ENCODE data around the gene GMPR.
A peak's percentile ranks its signal among the peaks of the same experiment; 100 is the strongest.

Gene GMPR

GRCh38 chr6:16321341-16321710 lies 82.9 kb downstream of the GMPR start:
- no peak for FAIRE-seq

GRCh38 chr6:16321826-16322225 lies 83.4 kb downstream of the GMPR start:
- FAIRE-seq, result no peak
- DNase-seq (ENCODE audit: extremely low spot score, insufficient read length, low read depth), result no peak

More at GRCh38 chr6:16321341-16321710, 82.9 kb downstream of the GMPR start:
- no peak for DNase-seq (ENCODE audit: extremely low spot score, insufficient read length, low read depth)

DNA sequence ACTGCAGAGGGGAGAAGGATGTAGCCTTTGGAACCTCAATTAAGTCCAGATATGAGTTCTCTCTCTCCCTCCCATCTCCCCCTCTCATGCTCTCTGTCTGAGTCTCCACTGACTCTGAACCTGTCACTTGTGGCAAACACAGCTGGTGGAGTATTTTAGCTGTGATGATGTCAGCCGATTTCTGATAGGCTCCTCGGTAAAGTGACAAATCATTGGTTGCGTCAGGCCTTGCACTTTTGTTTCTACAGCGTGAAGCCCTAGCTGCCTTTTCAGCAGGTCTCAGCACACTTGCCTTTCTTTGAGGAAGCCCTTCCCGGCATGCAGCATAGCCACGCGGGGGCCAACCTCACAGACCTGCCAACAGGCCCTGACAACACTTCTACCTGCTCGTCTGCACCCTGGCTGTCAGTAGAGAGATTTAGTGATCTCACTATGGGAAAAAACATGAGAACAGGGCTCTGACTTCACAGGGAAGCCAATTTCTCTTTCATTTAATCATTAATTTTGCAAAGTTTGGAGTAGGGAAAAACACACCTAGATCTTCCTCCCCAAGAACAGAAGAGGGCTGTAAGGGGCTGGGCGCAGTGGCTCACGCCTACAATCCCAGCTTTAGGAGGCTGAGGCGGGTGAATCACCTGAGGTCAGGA lies 84.4 kb downstream of the GMPR start:
- DNase-seq (ENCODE audit: extremely low spot score, insufficient read length, low read depth), result no peak
- FAIRE-seq, result peak; percentile 86

- FAIRE-seq (no peak), DNase-seq (ENCODE audit: extremely low spot score, insufficient read length, low read depth) (no peak)
Measured at GRCh38 chr6:16324184-16324583, 85.8 kb downstream of the GMPR start.

DNA sequence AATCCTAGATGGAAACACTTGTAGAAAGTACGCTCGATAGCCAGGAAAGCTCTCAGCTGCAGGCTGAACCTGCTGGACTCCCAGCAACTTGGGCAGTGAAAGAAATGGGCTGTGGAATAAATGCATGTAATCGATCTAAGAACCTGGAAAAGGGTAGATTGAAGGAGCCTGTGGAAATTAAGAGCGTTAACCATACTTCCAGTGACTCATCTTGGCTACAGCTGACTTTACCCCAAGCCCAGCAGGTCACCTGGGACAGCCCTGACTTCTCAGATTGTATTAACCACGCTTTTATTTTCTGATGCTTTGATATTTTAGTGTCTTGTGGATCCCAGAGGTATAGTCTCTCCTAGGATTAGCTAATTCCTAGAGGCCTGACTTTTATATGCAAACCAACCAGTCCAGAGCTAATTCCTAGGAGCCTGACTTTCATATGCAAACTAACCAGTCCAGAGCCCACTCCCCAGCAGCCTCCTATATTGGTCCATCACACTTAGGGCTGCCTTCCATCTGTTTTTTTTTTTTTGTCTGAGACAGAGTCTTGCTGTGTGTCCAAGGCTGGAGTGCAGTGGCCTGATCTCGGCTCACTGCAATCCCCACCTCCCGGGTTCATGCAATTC lies 86.3 kb downstream of the GMPR start:
- no peak for DNase-seq (ENCODE audit: extremely low spot score, insufficient read length, low read depth)
- no peak for FAIRE-seq

DNA sequence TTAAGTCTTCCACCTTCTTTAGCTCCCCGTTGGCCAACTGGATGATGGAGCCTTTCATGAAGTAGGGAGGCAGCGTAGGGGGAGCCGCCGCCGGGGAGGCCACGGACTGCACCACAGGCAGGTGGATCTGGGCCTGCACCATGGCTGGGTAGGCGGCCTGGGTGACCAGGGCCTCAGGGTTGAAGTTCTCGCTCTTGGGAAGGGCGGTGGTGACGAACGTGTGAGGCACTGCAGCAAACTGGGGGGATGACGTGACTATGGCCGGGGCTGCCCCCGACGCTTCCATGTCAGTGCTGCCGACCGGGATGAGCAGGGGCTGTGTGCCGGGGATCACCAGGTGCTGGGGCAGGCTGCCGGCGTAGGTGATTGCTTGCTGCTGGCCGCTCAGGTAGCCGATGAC lies 88.1 kb downstream of the GMPR start:
- DNase-seq (ENCODE audit: extremely low spot score, insufficient read length, low read depth), result no peak
- FAIRE-seq, result no peak

DNA sequence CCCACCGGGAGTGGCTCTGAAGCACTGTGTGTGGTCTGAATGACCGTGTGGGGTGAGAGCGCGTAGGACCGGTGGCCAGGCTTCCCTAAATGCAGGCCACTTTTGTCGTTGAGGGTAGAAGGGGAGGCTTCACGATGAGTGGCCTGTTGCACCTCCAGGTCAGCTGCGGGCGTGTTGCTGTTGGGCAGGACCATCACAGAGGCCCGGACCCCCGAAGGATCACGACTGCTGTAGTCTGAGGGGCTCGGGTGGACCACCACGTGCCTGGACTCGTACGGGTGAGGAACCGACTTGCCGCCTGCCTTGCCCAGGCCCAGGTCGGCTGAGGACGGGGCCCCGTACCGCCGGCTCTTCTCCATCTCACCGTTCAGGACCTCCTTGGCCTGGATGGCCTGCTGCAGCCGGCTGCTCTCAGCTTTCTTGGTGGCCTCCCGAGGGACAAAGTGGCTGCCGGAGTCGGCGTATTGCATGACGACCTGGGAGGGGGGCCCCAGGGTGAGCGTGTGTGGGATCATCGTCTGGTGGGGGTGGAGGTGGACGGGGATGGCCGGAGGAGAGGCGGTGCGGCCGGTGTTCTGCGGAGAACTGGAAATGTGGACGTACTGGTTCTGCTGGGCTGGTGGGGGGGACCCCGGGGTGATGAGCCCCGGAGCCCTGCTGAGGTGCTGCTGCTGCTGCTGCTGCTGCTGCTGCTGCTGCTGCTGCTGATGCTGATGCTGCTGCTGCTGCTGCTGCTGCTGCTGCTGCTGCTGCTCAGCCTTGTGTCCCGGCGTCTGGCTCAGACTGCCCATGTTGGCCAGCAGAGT lies 88.8 kb downstream of the GMPR start:
- no peak for DNase-seq (ENCODE audit: extremely low spot score, insufficient read length, low read depth)

GRCh38 chr6:16327777-16328325 lies 89.5 kb downstream of the GMPR start:
- DNase-seq (ENCODE audit: extremely low spot score, insufficient read length, low read depth) (no peak), FAIRE-seq (no peak)

More for the DNA sequence above, 88.8 kb downstream of the GMPR start:
- no peak for FAIRE-seq

DNA sequence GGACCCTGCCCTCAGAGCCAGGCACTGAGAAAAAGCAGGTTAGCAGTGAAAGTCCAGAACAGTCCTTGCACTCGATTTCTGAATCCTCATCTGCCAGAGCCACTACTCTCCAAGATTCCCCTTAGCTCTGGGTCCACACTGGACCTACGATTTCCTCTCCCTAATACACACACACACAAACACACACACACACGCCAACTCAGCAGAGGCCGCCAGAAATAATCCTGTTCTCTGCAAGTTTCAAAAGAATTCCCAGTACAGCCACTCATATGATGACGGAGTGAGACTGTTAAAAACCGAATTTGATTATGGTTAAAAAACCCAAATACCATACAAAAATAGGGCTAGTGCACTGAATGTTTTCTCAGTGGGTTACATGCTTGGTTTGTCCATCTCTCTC lies 90.8 kb downstream of the GMPR start:
- FAIRE-seq (no peak), DNase-seq (ENCODE audit: extremely low spot score, insufficient read length, low read depth) (no peak)

DNA sequence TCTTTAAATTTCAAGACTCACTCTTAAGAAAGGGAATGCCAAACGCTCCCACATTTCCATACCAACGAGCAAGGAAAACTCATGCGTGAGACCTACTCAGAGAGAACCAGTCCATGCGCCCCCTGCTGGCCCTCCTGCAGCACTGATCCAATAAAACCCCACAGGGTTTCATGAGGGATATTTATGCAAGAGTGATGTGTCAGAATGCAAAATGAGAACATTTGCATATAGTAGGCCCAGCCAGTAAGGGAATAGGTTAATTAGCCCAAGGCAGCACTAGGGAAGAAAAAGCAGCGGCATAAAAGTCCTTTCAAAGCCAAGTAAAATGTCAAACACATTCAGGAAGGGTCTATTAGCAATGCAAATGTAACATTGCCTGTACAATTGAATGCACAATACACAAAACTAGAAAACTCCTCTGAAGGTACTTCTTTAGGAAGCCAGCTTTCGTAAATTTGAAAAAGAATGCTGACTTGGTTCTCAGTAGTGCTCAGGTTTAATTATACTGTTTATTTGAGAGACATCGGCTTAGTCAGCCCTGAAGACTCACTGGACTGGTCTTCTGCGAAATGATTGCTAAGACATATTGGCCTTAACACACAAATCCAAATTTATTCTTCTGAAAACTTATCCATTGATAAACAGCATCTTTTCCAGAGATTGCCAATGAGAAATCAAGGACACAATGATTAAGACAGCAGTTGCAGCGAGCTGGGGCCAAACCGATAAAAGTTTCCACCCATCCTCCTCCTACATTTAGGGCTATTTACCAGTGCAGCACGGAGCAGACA lies 93.2 kb downstream of the GMPR start:
- FAIRE-seq, result peak; percentile 89
- DNase-seq (ENCODE audit: extremely low spot score, insufficient read length, low read depth), result peak; percentile 43

GRCh38 chr6:16332175-16332542 lies 93.8 kb downstream of the GMPR start:
- FAIRE-seq (peak; percentile 89), DNase-seq (ENCODE audit: extremely low spot score, insufficient read length, low read depth) (peak; percentile 52)

DNA sequence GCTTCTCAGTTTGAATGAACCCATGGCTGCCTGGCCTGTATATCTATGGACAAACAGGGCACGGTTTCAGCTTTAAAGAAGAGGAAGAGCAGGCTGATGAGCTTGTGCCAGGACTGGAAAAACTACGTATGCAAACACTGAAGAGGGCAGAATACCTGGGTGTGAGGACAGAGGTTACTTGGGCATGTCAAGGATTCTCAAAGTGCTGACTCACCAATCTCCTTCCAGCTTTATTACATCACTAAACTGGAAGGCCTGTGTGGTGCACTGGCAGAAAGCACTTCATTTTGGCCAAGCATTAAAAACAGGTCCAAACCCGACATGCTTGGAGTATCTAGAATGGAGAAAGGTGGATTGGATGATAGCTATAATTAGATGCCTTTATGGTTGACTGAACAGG lies 95.2 kb downstream of the GMPR start:
- FAIRE-seq (no peak), DNase-seq (ENCODE audit: extremely low spot score, insufficient read length, low read depth) (no peak)

DNA sequence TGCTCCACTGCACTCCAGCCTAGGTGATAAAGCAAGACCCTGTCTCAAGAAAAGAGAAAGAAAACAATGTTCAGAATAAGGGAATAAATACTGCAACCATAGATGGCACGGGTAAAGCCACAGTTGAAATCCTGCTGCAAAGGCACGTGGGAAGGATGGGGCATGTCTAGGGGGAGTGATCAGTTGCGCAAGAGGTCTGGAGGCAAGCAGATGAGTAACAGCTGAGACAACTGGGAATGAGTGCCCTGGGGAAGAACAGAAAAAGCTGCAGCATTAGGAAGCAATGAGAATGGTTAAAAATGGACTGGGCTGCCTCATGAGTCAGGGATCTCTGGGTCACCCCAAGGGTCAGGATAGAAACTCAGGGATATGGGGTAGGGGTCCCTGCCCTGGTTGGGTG lies 96.3 kb downstream of the GMPR start:
- DNase-seq (ENCODE audit: extremely low spot score, insufficient read length, low read depth), result no peak
- FAIRE-seq, result no peak

- DNase-seq (ENCODE audit: extremely low spot score, insufficient read length, low read depth) (no peak), FAIRE-seq (no peak)
Measured at GRCh38 chr6:16335176-16335575, 96.8 kb downstream of the GMPR start.

DNA sequence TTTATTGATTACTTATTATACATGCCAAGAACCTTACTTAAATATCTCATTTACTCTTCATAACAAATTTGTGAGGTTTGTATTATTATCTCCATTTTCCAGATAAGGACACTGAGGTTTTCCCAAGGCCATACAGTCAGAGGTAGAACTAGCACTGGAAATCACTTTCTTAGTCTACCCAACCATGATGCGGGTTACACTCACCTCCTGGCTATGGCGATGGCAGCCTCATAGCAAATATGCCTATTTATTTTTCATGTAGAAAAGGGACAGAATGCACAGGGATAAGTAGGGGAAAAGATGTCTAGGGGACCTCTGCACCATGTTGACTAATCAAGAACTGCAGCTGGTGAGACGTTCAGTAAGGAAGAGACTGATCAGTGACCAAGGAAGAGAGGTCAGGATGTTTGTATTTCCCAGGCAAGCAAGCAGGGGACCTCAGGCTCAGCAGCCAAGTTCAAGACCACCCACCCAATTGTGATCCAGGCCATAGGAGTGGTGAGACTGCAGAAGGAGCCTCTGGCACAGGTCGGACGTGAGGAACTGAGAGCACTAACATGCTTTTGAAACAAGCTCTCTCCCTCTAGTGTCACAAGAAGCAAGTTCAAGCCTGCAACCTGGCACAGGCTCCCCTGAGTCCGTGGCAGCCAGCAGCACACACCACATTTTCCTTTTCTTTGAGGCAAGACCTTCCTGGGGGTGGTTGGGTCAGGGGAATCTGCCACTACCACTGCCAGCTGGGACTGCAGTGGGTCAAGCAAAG lies 97.8 kb downstream of the GMPR start:
- no peak for FAIRE-seq
- no peak for DNase-seq (ENCODE audit: extremely low spot score, insufficient read length, low read depth)

- DNase-seq (ENCODE audit: extremely low spot score, insufficient read length, low read depth) (no peak), FAIRE-seq (no peak)
Measured at GRCh38 chr6:16336911-16337294, 98.5 kb downstream of the GMPR start.

DNA sequence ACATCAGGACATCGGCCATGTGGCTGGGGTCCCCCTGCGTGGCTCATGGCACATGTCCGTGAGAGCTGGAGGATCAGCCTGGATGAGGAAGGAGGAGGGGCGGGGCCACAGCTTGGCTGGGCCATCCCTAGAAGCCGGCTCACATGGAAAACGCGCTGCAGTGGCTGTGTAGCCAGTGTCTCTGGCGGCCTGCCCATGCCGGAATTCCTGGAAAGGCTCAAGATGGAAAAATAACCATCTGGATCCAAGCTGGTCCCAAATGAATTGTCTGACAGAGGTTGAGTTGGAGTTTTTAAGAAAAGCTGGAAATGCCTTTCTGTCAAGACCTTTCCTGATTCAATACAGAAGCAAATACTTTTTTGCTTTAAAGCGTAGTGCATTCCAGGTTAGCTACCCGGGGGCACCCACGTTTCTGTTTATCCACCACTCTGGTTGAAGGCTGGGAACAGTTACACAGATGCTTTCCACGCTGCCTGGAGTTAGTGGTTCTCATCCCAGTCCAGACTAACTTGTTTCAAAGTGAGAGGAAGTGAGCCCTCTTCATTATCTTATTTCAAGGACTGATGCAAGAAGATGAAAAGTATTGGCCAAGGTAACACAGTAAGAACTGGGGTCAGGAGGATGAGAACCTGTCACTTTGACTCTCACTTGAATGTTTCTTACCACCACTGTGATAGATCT lies 99.0 kb downstream of the GMPR start:
- FAIRE-seq, result no peak
- DNase-seq (ENCODE audit: extremely low spot score, insufficient read length, low read depth), result no peak

GRCh38 chr6:16338577-16339264 lies 100.3 kb downstream of the GMPR start:
- FAIRE-seq (no peak), DNase-seq (ENCODE audit: extremely low spot score, insufficient read length, low read depth) (no peak)

DNA sequence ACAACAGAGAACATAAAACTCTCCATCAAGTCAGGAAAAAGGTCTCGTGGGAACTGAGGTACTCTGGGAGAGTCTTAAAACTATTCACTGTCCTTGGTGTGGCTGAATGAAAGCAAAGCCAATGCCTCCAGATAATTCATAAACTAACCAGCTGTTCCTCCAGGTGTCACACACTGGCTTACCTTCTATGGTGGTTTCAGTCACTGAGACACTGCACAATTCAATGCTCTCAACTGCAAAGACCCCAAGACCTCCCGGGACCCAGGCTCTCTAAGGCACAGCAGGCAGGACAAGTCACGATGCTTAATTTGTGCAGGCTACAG lies 100.8 kb downstream of the GMPR start:
- DNase-seq (ENCODE audit: extremely low spot score, insufficient read length, low read depth), result no peak
- FAIRE-seq, result no peak
